ENCODE data around the gene KRT4.

DNA sequence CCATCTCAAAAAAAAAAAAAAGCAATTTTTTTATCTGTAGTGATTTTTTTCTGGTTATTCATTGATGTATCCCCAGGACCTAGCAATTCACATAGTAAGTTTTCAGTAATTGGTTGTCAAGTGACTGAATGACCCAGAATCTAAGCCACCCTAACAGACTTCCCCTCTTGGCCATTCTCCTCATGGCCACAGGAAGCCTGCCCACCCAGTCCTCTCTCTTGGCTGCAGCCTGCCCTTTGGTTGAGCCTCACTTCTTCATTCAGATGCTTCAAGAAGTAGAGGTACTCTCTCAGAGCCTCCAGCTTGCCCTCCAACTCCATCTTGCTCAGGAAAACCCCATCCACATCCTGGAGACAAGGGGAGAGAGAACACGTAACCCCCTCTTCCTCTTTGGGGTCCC, 32.0 kb upstream of the KRT4 start:
- TF ChIP-seq, protein P1, sequence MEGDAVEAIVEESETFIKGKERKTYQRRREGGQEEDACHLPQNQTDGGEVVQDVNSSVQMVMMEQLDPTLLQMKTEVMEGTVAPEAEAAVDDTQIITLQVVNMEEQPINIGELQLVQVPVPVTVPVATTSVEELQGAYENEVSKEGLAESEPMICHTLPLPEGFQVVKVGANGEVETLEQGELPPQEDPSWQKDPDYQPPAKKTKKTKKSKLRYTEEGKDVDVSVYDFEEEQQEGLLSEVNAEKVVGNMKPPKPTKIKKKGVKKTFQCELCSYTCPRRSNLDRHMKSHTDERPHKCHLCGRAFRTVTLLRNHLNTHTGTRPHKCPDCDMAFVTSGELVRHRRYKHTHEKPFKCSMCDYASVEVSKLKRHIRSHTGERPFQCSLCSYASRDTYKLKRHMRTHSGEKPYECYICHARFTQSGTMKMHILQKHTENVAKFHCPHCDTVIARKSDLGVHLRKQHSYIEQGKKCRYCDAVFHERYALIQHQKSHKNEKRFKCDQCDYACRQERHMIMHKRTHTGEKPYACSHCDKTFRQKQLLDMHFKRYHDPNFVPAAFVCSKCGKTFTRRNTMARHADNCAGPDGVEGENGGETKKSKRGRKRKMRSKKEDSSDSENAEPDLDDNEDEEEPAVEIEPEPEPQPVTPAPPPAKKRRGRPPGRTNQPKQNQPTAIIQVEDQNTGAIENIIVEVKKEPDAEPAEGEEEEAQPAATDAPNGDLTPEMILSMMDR (IDR thresholded peaks at IDR 0.05): no peak
- TF ChIP-seq EZH2 (IDR thresholded peaks at IDR 0.05) (no peak), EZH2phosphoT487 (IDR thresholded peaks at IDR 0.05) (no peak)

All from neural progenitor cell (in vitro differentiated cells).